Parathyroid adenoma (tissue), 2 donors: ENCODE measurements around the gene PPRC1.

Source experiments
- H2AFZ ChIP-seq: fragments of 300-600 bp; sonication (generic); one replicate; pipeline ENCODE4 v1.7.0; 2017; ENCODE audit warnings: antibody characterized with exemption, mild to moderate bottlenecking
- H3K27ac ChIP-seq: fragments of 300-600 bp; sonication (generic); one replicate; pipeline ENCODE4 v1.7.0; 2017
- H3K27me3 ChIP-seq: fragments of 300-600 bp; sonication (generic); one replicate; pipeline ENCODE4 v1.7.0; 2017; ENCODE audit warnings: low read length; ENCODE audit not compliant: control insufficient read depth, insufficient read depth
- H3K36me3 ChIP-seq: fragments of 300-600 bp; sonication (generic); one replicate; pipeline ENCODE4 v1.7.0; 2017; ENCODE audit warnings: low read length; ENCODE audit not compliant: control insufficient read depth, insufficient read depth
- H3K4me1 ChIP-seq: fragments of 300-600 bp; sonication (generic); one replicate; pipeline ENCODE4 v1.7.0; 2017; ENCODE audit warnings: control low read depth
- H3K4me2 ChIP-seq: fragments of 300-600 bp; sonication (generic); one replicate; pipeline ENCODE4 v1.7.0; 2017; ENCODE audit warnings: low read length
- H3K4me3 ChIP-seq: fragments of 300-600 bp; sonication (generic); one replicate; pipeline ENCODE4 v1.7.0; 2017; ENCODE audit warnings: low read depth, low read length
- H3K79me2 ChIP-seq: fragments of 300-600 bp; sonication (generic); one replicate; pipeline ENCODE4 v1.7.0; 2017; ENCODE audit warnings: control low read depth
- H3K9ac ChIP-seq: fragments of 300-600 bp; sonication (generic); one replicate; pipeline ENCODE4 v1.7.0; 2017; ENCODE audit warnings: mild to moderate bottlenecking
- H3K9me3 ChIP-seq: fragments of 300-600 bp; sonication (generic); one replicate; pipeline ENCODE4 v1.7.0; 2017; ENCODE audit warnings: low read length; ENCODE audit not compliant: control insufficient read depth
- TF ChIP-seq, protein P1 (sequence below): fragments of 300-600 bp; sonication (generic); IDR thresholded peaks from one replicate; pipeline ENCODE4 v1.7.0; 2017; ENCODE audit warnings: antibody characterized with exemption, mild to moderate bottlenecking
- donor health status: primary hyperparathyroidism.

PPRC1 gene

DNA sequence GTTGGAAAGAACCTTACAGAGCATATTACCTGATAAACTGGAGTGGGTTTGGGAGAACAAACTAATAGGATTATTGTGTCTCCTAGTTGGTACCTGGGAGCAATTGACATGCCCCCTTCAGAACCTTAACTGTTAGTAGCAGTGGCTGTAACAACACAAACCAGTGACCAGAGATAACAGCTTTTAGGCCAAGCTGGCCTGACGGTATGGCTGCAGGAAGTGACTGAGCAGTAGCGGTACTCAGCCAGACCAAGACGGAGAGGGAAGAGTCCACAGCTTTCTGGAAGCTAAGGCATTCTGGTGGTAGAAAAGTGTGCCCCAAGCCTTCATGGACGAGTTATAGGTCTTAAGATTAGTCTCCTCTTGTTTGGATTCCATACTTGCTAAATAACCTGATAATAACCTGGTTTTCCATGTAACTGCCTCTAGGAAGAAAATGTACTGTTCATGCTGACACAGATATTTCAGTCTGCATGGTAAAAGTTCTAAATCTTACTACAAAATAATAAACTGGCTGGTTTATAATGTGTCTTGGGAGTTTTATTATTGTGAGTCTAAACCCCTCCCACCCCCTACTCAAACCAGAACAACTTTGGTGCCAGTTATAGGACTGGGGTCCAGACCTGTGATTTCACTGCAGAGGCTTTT is 30.6 kb downstream of the PPRC1 start:
- H3K9ac ChIP-seq = no peak overlapping the region
- H3K9me3 ChIP-seq = no peaks in the 10 kb centered on the region
- no peaks in the 10 kb centered on the region for H3K79me2 ChIP-seq
- H3K4me2 ChIP-seq = no peak overlapping the region
- no peaks in the 10 kb centered on the region for H3K36me3 ChIP-seq
- no peaks in the 10 kb centered on the region for H3K4me1 ChIP-seq
- H3K27me3 ChIP-seq = no peaks in the 10 kb centered on the region
- TF ChIP-seq, protein P1, sequence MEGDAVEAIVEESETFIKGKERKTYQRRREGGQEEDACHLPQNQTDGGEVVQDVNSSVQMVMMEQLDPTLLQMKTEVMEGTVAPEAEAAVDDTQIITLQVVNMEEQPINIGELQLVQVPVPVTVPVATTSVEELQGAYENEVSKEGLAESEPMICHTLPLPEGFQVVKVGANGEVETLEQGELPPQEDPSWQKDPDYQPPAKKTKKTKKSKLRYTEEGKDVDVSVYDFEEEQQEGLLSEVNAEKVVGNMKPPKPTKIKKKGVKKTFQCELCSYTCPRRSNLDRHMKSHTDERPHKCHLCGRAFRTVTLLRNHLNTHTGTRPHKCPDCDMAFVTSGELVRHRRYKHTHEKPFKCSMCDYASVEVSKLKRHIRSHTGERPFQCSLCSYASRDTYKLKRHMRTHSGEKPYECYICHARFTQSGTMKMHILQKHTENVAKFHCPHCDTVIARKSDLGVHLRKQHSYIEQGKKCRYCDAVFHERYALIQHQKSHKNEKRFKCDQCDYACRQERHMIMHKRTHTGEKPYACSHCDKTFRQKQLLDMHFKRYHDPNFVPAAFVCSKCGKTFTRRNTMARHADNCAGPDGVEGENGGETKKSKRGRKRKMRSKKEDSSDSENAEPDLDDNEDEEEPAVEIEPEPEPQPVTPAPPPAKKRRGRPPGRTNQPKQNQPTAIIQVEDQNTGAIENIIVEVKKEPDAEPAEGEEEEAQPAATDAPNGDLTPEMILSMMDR = no peak
- no peak overlapping the region for H2AFZ ChIP-seq
- no peak overlapping the region for H3K4me3 ChIP-seq
- H3K27ac ChIP-seq = no peak overlapping the region

DNA sequence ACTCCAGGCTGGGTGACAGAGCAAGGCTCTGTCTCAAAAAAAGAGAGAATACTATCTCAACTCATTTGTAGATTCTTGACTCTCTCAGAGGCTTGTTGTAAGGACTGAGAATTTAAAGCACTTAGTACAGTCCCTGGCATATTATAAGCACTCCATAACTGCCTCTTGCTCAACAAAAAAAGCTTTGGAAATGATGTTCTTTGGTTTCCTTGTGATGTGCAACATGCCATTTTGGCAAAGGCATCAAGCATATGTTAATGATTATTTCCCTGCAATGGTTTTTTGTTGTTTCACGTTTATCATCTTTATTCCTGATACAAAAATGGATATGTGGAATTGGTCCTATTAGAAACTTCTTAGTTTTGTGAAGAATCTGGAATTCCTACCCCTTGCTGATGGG is 35.0 kb downstream of the PPRC1 start:
- H3K36me3 ChIP-seq = no peaks in the 10 kb centered on the region
- no peak overlapping the region for H3K9ac ChIP-seq
- no peaks in the 10 kb centered on the region for H3K9me3 ChIP-seq
- H3K79me2 ChIP-seq = no peaks in the 10 kb centered on the region
- H2AFZ ChIP-seq = no peak overlapping the region
- peaks cover 4% of the 10 kb centered on the region for H3K4me1 ChIP-seq
- H3K4me2 ChIP-seq = no peak overlapping the region
- no peak overlapping the region for H3K27ac ChIP-seq
- no peaks in the 10 kb centered on the region for H3K27me3 ChIP-seq
- no peak overlapping the region for H3K4me3 ChIP-seq
- TF ChIP-seq, protein P1 = no peak

DNA sequence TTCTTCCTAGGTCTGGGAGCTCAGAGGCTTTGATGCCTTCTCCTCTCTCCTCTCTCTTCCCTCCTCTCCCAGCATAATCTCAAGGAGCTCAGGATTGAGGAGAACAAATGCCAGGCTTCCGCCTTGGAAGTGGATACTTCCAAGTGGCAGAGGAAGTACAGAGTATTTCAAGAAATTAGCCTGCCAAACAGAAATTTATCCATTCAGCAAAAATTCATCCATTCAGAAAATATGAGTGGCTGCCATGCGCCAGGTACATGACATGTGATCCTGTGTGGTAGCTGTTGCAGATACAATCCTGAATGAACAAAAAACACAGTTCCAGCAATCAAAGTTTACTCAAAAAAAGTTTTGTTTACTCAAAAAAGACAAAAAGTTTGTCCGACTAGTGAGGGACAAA is 37.8 kb downstream of the PPRC1 start:
- Histone ChIP-seq H3K9me3 (no peaks in the 10 kb centered on the region), H3K4me2 (no peak overlapping the region), H3K27me3 (no peaks in the 10 kb centered on the region), H3K4me1 (peaks cover 4% of the 10 kb centered on the region), H2AFZ (peak overlapping the region; percentile 10), H3K27ac (no peak overlapping the region), H3K4me3 (no peak overlapping the region), H3K36me3 (no peaks in the 10 kb centered on the region), H3K79me2 (no peaks in the 10 kb centered on the region), H3K9ac (no peak overlapping the region)
- TF ChIP-seq, protein P1 = no peak

GRCh38 chr10:102172288-102172687 is 39.4 kb downstream of the PPRC1 start:
- H3K4me3 ChIP-seq = no peak overlapping the region

More at GRCh38 chr10:102172288-102172687, 39.4 kb downstream of the PPRC1 start:
- Histone ChIP-seq H3K9ac (no peak overlapping the region), H3K36me3 (no peaks in the 10 kb centered on the region), H3K27me3 (no peaks in the 10 kb centered on the region), H3K79me2 (no peaks in the 10 kb centered on the region), H3K9me3 (no peaks in the 10 kb centered on the region), H3K4me1 (peaks cover 4% of the 10 kb centered on the region), H3K27ac (no peak overlapping the region), H2AFZ (no peak overlapping the region), H3K4me2 (no peak overlapping the region)
- TF ChIP-seq, protein P1 = no peak
